Effector CD8-positive, alpha-beta T cell (primary cell): ENCODE data around the gene DIPK1A.
A peak's percentile ranks its signal among the peaks of the same experiment; 100 is the strongest.

Experiments used
- DNase-seq: peaks from one replicate; lab custom pipeline; 2025; lab: John Stamatoyannopoulos, UW

Gene DIPK1A

DNA sequence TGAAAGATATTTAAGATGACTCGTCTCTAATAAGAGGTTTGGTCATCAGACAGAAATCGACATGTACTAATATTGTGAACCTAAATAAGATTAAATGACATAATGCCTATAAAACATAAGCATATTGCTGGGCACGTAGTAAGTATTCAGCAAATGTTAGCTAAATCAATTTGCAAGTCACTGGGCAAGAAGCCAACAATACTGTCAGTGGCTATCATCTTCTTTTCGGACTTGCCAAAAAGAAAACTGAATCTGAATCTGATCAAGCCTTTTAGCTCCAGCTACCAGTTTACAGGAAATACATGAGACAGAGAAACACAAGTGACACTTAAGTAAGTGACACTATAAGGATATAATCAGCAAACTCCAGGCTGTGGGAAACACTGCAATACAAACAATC is 83.5 kb downstream of the DIPK1A start:
- DNase-seq: no peak

- DNase-seq: no peak
These were observed 84.1 kb downstream of the DIPK1A start for GRCh38 chr1:92877081-92877711.

DNA sequence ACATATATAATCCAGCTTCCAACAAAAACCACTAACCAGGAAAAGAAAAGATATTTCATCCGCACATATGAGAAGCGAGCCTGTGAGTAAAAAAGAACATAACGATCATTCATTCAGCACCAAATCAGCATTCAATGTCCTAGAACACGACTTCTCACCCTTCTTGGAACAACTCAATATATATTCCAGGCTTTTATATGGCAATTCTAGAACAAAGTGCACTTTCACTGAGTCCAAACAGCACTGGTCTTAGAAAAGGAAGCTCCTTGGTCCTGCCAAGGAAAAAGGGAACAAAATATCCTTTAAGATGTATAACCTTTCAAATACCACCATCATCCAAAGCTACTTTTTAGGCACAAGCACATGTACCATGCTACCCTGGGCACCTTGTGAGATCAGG is 84.9 kb downstream of the DIPK1A start:
- DNase-seq: no peak

DNA sequence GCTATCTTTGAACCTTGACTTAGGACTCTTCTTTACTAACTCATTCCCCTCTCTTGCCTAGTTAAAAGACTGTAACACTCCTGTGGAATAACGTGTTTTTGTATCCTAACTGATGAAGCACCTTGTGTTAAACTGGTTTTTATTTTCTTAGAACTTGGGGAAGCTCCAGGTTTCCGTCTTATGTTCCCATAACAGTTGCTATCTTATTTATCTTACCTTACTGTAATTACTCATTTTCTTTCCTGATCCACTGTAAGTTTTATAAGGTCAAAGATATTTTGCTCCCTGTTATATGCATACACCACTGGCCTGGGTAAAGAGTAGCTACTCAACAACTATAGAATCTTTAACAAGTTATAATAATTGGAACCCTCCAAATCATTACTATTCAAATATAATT is 86.3 kb downstream of the DIPK1A start:
- DNase-seq: no peak

GRCh38 chr1:92872719-92873118 is 88.5 kb downstream of the DIPK1A start:
- no peak for DNase-seq

- no peak for DNase-seq
These were observed 90.7 kb downstream of the DIPK1A start for GRCh38 chr1:92870591-92870990.

GRCh38 chr1:92864131-92864530 is 97.1 kb downstream of the DIPK1A start:
- DNase-seq: no peak

- no peak for DNase-seq
These were observed 98.7 kb downstream of the DIPK1A start for GRCh38 chr1:92862605-92863004.

- DNase-seq: no peak
These were observed 101.7 kb downstream of the DIPK1A start for GRCh38 chr1:92859400-92860039.

DNA sequence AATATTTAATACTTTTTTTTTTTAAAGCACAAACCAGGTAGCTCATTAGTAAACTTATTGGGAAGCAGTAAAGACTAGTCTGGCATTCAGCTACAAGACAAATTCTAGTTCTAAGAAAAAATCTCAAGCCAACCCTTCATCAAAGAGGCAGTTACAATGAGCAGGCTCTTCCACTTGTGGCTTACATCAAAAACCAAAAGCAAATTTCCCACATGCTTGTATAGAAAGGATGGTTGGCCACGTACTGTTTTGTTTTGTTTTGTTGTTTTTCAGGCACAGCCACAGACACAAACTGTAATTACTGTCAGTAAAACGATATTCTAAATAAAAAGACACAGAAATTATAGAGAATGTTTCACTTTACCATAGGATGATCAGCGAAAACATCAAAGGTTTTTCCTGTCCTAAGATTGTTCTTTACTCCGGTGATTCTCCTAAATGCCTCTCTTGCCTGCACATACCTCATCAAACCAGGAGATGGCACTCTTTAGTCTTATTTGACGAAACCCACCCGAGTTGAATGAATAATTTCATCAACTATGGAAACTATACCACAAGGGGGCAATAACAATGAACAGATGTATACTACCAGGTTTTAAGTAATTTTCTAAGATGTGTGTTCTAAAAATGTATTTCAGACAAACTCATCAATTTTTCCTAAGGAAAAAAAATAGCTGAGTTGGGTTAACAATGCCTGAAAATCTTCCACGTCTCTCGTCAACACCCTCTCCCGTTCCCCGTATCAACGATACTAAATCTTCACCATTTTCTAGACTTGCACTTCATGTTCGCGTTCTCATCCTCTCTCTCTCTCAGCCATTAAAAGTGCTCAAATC is 102.5 kb downstream of the DIPK1A start:
- DNase-seq: peak; percentile 29

DNA sequence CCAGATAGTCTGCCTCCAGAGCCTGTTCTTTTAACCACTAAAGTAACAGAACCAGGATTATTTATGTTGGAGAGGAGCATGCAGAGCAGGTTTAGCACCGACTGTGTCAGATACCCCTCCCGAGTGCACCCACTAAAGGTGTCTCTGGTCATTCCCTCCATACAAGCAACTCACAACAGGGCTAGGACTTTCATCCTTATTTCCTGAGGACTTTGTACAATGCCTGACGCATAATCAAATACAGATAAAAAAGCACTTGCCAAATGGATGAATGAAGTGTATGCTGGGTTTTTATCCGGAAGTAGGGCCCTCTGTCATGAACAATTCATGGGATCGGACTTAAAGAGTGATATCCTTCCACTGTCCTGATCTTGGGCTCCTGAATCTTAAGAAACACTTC is 103.4 kb downstream of the DIPK1A start:
- DNase-seq: no peak

GRCh38 chr1:92855236-92855635 is 106.0 kb downstream of the DIPK1A start:
- DNase-seq: no peak

- DNase-seq: no peak
These were observed 107.0 kb downstream of the DIPK1A start for GRCh38 chr1:92854101-92854785.

DNA sequence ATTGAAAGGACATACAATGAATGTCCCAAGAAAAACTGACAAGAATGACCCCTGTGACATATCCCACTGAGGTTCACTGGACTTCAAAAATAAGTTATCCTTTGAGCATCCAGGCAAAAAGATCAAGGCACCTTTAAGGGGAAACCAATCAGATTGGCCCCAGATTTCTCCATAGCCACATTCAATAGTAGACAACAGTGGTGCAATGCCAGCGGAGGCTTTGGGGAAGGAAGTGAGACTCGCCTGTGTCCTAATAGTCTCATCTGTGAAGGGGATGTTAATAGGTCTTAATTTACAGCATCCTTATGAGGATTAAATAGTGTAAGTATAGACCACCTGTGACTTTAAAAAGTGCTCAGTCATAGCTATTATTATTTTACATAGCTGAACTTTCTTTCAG is 108.0 kb downstream of the DIPK1A start:
- DNase-seq: no peak

DNA sequence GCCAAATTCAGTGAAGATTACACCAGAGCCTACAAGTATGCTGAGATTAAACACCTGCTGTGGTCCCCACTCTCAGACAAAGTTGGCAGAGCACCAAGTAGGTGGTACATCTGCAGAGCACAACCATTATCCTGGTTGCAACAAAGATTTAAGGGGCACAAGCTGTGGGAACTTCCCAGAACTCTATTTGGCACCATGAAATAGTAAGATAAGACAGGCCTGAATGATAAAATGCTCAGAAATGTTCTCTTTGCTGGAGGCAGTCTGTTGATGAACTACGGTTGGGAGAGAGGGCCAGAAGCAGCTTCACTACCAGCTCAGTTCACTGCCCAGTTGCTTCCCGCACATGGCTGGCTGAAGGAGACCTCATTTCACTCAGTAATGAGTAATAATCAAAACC is 109.5 kb downstream of the DIPK1A start:
- DNase-seq: no peak

GRCh38 chr1:92850019-92850418 is 111.2 kb downstream of the DIPK1A start:
- DNase-seq: no peak

GRCh38 chr1:92848201-92848600 is 113.1 kb downstream of the DIPK1A start:
- DNase-seq: no peak

- DNase-seq: no peak
These were observed 115.4 kb downstream of the DIPK1A start for GRCh38 chr1:92845908-92846307.

GRCh38 chr1:92844439-92844838 is 116.8 kb downstream of the DIPK1A start:
- no peak for DNase-seq

DNA sequence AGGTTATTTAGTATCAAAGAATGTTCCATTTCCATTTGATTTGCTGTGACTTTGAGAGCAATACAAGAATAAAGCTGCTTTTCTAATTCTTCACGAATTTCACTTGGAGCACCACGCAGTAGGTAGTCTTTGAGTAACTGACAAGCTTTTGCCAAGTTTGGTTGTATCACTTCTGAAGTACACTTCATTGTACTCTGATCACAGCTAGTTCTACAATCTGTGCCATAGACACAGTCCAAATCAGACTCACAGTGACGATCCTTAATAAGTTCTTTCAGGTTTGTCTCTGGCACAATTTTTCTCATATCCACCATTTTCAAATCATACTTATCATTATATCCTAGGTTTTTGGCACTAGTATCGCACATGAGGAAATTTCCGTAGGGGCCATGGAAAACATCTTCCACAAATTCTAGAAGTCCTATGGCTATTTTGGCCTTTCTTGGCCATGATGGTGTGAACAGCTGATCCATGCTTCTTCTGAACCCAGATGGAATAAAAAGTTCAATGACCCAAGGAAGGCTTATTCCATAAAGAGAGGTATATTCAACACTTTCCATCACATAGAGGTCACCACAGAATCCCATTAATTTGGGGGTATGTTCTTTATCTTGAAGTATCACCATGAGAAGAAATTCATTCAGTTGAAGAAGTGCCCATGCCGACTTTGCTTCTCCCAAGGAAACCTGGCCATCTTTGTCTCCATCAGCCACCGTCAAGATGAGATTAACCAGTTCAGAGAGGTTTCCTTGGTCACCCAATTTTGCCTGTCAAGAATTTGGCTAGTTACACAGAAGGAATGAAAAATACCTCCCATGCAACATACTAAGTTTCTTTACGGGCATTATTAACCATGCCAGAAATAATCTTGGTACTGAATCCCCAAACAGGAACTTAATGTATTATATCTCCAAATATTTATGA is 117.6 kb downstream of the DIPK1A start:
- DNase-seq: no peak

GRCh38 chr1:92843046-92843423 is 118.2 kb downstream of the DIPK1A start:
- no peak for DNase-seq
